ENCODE measurements around the gene CEP112. TPM values are rescaled to one million over a fixed set of nuclear protein-coding genes. Genes with fewer than 3 reads are reported as not detected.

CEP112 gene
- total and polyA plus RNA-seq, 9 of the 15 experiments (the other 6 are each of a cell fraction or from before 2014, with no cell fraction given): 0.84 TPM; not detected in 8

DNA sequence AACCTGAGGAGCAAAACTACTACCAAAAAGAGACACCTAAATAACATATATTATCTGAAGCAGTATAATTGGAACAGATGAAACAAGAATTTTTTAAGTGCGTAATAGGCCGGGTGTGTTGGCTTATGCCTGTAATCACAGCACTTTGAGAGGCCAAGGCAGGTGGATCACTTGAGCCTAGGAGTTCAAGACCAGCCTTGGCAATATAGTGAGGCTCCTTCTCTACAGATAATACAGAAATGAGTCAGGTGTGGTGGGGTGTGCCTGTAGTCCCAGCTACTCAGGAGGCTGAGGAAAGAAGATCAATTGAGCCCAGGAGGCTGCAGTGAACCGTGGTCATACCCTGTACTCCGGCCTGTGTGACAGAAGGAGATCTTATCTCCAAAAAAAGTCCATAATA is 336.3 kb downstream of the CEP112 start:
- Histone ChIP-seq H3K27ac (ENCODE audit: extremely low read depth, low read depth, low read length) (no peak overlapping the region), H3K27me3 (ENCODE audit: control insufficient read depth in 2 of 2, insufficient read depth in 2 of 2, low read length in 2 of 2) (no peaks in the 10 kb centered on the region), H3K4me3 (no peak overlapping the region), H3K36me3 (ENCODE audit: control insufficient read depth, insufficient read depth, low read length) (no peaks in the 10 kb centered on the region), H4K20me1 (replicated peaks; ENCODE audit: control insufficient read depth, insufficient read depth, low read length) (no peaks in the 10 kb centered on the region), H3K4me1 (replicated peaks in 1 of 2; ENCODE audit: control insufficient read depth in 2 of 2, insufficient read depth in 2 of 2, low read length in 2 of 2) (no peaks in the 10 kb centered on the region), H3K79me2 (ENCODE audit: control insufficient read depth, insufficient read depth, low read length) (no peaks in the 10 kb centered on the region), H2AFZ (ENCODE audit: low read depth, low read length) (no peak overlapping the region), H3K9ac (ENCODE audit: insufficient read depth in 1 of 2, low read depth in 2 of 2, low read length in 2 of 2) (no peak overlapping the region), H3K9me1 (ENCODE audit: control insufficient read depth, insufficient read depth, low read length) (no peaks in the 10 kb centered on the region), H3K4me2 (ENCODE audit: insufficient read depth, low read length) (no peak overlapping the region), H3K9me3 (replicated peaks; ENCODE audit: control insufficient read depth, insufficient read depth, low read depth, low read length) (no peaks in the 10 kb centered on the region)
- ATAC-seq (no peak), FAIRE-seq (no peak), DNase-seq (ENCODE audit: extremely low read depth in 1 of 4, low spot score in 3 of 4) (no peak)
- POLR2A ChIA-PET: no interaction called here
- intact Hi-C loops (cut with micrococcal nuclease): no loop called here
- TF ChIP-seq EP300 (IDR thresholded peaks at IDR 0.05; ENCODE audit: low read length): no peak
- no peak for TF ChIP-seq SMAD2 (IDR thresholded peaks at IDR 0.05; ENCODE audit: low read depth, low read length)
- TF ChIP-seq THRAP3 (IDR thresholded peaks at IDR 0.05; ENCODE audit: borderline replicate concordance): no peak
- no peak for TF ChIP-seq RREB1 (CRISPR knock-in tag; IDR thresholded peaks at IDR 0.05)
- no peak for TF ChIP-seq CTBP1 (IDR thresholded peaks at IDR 0.05; ENCODE audit: borderline replicate concordance)
- TF ChIP-seq OTX1 (CRISPR knock-in tag; IDR thresholded peaks at IDR 0.05): no peak
- no peak for TF ChIP-seq ZNF232 (CRISPR knock-in tag; IDR thresholded peaks at IDR 0.05)
- no peak for TF ChIP-seq PHF20 (IDR thresholded peaks at IDR 0.05; ENCODE audit: partially characterized antibody)
- TF ChIP-seq CEBPG (CRISPR knock-in tag; IDR thresholded peaks at IDR 0.05): no peak
- TF ChIP-seq CEBPG (tag; conservative IDR thresholded peaks at IDR 0.05 in 1 of 2, IDR thresholded peaks at IDR 0.05 in 1 of 2): no peak
- TF ChIP-seq TEAD2 (tag; IDR thresholded peaks at IDR 0.05): no peak
- WGBS (ENCODE audit: insufficient coverage, low coverage, missing lambda C conversion rate): 0% methylated on average over 4 of the region's 4 CpGs
- no TSS peak for BruUV-seq (replicated peaks)
- CTCF ChIA-PET (ENCODE audit: low intra/inter-chr PET ratio): no interaction called here
- in situ Hi-C loops (cut with MboI): no loop called here
